Measurements from ENCODE around the gene ABCC8.

DNA sequence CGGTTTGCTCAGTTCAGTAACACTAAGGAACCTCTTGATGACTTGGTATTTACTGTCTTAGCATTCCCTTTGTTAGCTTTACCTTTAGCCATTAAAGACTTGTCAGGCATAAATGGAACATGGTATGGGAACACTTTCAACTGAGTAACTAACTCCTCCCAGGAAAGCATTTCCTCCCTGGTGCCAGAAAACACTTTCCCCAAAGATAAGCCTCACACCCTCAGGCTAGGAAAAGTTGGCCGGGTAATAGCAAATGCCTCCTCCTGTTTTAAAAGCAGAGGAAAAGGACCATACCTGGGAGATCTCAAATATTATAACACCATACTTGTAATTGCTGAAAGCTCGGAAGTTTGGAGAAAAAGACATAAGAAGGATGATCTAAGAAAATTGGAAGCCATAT lies 100.2 kb downstream of the ABCC8 start:
- TF ChIP-seq, protein P1, sequence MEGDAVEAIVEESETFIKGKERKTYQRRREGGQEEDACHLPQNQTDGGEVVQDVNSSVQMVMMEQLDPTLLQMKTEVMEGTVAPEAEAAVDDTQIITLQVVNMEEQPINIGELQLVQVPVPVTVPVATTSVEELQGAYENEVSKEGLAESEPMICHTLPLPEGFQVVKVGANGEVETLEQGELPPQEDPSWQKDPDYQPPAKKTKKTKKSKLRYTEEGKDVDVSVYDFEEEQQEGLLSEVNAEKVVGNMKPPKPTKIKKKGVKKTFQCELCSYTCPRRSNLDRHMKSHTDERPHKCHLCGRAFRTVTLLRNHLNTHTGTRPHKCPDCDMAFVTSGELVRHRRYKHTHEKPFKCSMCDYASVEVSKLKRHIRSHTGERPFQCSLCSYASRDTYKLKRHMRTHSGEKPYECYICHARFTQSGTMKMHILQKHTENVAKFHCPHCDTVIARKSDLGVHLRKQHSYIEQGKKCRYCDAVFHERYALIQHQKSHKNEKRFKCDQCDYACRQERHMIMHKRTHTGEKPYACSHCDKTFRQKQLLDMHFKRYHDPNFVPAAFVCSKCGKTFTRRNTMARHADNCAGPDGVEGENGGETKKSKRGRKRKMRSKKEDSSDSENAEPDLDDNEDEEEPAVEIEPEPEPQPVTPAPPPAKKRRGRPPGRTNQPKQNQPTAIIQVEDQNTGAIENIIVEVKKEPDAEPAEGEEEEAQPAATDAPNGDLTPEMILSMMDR (IDR thresholded peaks at IDR 0.05 in 2 of 3, conservative IDR thresholded peaks at IDR 0.05 in 1 of 3; ENCODE audit: insufficient read depth in 2 of 3, low read depth in 1 of 3, low read length in 3 of 3) = no peak
- TF ChIP-seq POLR2AphosphoS5 (IDR thresholded peaks at IDR 0.05; ENCODE audit: control insufficient read depth, insufficient read depth, low read depth, low read length) (no peak), NFRKB (IDR thresholded peaks at IDR 0.05; ENCODE audit: low read depth) (no peak), ELF1 (tag; IDR thresholded peaks at IDR 0.05) (no peak), SMARCB1 (IDR thresholded peaks at IDR 0.05; ENCODE audit: insufficient read length, low read depth) (no peak), MCM5 (IDR thresholded peaks at IDR 0.05; ENCODE audit: low read depth) (no peak), EP300 (IDR thresholded peaks at IDR 0.05; ENCODE audit: low read length) (no peak), PML (IDR thresholded peaks at IDR 0.05; ENCODE audit: low read length) (no peak), ZZZ3 (IDR thresholded peaks at IDR 0.05) (no peak), MAFK (IDR thresholded peaks at IDR 0.05; ENCODE audit: low read length) (no peak), EZH2 (IDR thresholded peaks at IDR 0.05; ENCODE audit: borderline replicate concordance, low read depth, low read length) (no peak)
- TF ChIP-seq, protein P2, sequence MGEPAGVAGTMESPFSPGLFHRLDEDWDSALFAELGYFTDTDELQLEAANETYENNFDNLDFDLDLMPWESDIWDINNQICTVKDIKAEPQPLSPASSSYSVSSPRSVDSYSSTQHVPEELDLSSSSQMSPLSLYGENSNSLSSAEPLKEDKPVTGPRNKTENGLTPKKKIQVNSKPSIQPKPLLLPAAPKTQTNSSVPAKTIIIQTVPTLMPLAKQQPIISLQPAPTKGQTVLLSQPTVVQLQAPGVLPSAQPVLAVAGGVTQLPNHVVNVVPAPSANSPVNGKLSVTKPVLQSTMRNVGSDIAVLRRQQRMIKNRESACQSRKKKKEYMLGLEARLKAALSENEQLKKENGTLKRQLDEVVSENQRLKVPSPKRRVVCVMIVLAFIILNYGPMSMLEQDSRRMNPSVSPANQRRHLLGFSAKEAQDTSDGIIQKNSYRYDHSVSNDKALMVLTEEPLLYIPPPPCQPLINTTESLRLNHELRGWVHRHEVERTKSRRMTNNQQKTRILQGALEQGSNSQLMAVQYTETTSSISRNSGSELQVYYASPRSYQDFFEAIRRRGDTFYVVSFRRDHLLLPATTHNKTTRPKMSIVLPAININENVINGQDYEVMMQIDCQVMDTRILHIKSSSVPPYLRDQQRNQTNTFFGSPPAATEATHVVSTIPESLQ (CRISPR knock-in tag; IDR thresholded peaks at IDR 0.05) = no peak
